ENCODE data around the gene GRB7.
"Not testable (repeated sequence)": the region's sequence is repeated elsewhere in the genome, so short reads cannot be mapped to it uniquely, and the experiment has no call there.

GRB7 gene

DNA sequence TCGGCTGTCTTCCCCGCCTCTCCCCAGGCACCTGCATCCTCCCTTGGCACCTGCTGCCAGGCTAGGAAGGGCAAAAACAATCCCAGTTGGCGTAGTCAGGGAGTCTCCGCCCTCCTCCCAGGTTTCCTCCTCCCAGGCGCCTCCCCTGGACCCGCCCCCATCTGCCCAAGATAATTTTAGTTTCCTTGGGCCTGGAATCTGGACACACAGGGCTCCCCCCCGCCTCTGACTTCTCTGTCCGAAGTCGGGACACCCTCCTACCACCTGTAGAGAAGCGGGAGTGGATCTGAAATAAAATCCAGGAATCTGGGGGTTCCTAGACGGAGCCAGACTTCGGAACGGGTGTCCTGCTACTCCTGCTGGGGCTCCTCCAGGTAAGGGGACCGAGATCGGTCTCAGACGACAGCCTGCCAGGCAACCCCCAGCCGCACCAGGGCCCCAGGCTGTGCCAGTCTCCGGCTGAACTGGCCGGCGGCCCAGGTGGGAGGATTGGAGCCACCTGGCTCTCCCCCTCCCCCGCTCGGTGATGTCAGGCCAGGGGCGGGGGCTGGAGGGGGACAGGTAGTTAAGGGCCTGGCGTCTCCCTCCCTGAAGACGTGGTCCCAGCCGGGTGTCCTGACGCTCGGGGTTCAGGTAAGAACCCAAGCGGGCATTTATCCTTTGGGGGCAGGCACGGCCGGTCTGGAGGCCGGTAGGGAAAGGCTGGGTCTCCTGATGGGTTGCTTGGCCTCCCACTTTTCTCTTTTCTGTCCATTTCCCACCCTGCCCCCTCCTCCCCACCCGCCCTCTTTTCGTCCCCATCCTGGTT, at the start of gene GRB7:
TSS of gene GRB7 (plus strand) at position 179 of the 808 bp plus-strand sequence. CDS start 4,364 bp downstream, outside the sequence.
- peak within 1 kb of the TSS; percentile 90 for H3K4me3 ChIP-seq (ENCODE audit: low read depth, low read length)
- no peaks in the 10 kb centered on the region for H3K27me3 ChIP-seq (ENCODE audit: control insufficient read depth, insufficient read depth, low read length)
- peaks cover 18% of the 10 kb centered on the region for H3K4me1 ChIP-seq (ENCODE audit: control insufficient read depth, insufficient read depth, low read length)
- peak within 1 kb of the TSS; percentile 93 for H3K27ac ChIP-seq (ENCODE audit: low read depth, low read length)
- H3K9me3 ChIP-seq (ENCODE audit: control insufficient read depth, insufficient read depth, low read length) = no peaks in the 10 kb centered on the region
- H3K9ac ChIP-seq (ENCODE audit: low read depth, low read length) = peak within 1 kb of the TSS; percentile 84
- H3K36me3 ChIP-seq (ENCODE audit: control insufficient read depth, insufficient read depth, low read length) = peaks cover 10% of the 10 kb centered on the region

DNA sequence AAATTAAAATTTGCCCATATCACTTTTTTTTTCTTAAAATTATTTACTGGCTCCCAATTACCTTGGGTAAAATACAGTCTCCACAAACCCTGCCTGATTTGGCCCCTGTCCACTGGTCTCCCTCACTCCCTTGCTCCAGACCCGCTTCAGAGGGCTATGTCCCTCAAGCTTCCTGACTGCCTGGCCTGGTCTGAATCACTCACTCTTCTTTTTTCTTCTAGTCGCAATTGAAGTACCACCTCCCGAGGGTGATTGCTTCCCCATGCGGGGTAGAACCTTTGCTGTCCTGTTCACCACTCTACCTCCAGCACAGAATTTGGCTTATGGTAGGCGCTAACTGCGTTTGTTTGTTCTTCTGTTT, 49.3 kb upstream of the GRB7 start:
- Histone ChIP-seq H3K27me3 (ENCODE audit: control insufficient read depth, insufficient read depth, low read length) (no peaks in the 10 kb centered on the region), H3K4me1 (ENCODE audit: control insufficient read depth, insufficient read depth, low read length) (peaks cover 31% of the 10 kb centered on the region), H3K4me3 (ENCODE audit: low read depth, low read length) (peak overlapping the region; percentile 92), H3K36me3 (ENCODE audit: control insufficient read depth, insufficient read depth, low read length) (peaks cover 16% of the 10 kb centered on the region), H3K27ac (ENCODE audit: low read depth, low read length) (peak overlapping the region; percentile 100), H3K9me3 (ENCODE audit: control insufficient read depth, insufficient read depth, low read length) (no peaks in the 10 kb centered on the region), H3K9ac (ENCODE audit: low read depth, low read length) (peak overlapping the region; percentile 81)

DNA sequence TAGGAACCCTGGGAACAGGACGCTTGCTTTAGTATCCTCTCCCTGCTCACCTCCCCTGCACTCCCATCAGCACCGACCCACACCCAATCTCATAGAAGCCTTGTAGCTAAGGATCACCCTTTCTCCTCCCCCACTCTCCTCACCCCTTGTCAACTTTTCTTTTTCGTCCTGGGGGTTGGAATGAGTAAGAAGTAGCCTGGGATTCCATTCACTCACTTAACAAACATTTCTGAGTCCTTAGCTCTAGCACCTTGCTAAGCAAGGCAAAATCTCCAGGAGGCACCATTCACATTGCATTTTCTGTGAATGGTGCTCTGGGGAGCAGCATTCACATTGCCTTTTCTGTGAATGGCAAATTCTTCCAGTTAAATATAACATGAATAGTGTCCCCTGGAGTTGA, 48.8 kb upstream of the GRB7 start:
- Histone ChIP-seq H3K27ac (ENCODE audit: low read depth, low read length) (peak overlapping the region; percentile 100), H3K36me3 (ENCODE audit: control insufficient read depth, insufficient read depth, low read length) (peaks cover 14% of the 10 kb centered on the region), H3K4me1 (ENCODE audit: control insufficient read depth, insufficient read depth, low read length) (peaks cover 31% of the 10 kb centered on the region), H3K9ac (ENCODE audit: low read depth, low read length) (peak overlapping the region; percentile 81), H3K27me3 (ENCODE audit: control insufficient read depth, insufficient read depth, low read length) (no peaks in the 10 kb centered on the region), H3K4me3 (ENCODE audit: low read depth, low read length) (peak overlapping the region; percentile 92), H3K9me3 (ENCODE audit: control insufficient read depth, insufficient read depth, low read length) (no peaks in the 10 kb centered on the region)

DNA sequence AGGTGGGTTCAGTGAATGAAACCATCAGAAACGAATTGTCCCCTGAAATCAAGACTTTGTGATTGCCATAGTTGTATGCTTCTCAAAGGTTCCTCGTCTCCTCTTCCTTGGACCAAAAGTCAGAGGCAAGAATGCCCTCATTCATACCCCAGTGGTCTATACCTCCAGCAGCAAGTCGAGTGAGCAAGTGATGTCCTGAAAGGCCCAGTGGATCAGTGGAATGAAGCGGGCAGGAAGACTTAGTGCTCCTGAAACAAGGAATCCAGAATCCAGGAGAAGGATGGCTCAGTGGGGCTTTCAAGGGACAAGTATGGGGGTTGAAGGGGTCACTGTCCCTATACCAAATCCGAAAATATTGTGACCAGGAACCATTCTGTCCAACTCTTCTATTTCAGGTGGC, 43.1 kb upstream of the GRB7 start:
- H3K36me3 ChIP-seq (ENCODE audit: control insufficient read depth, insufficient read depth, low read length) = 0 out of 2 replicates have a peak, but pooled peaks cover 2% of the 10 kb centered on the region
- peak overlapping the region; percentile 94 for H3K27ac ChIP-seq (ENCODE audit: low read depth, low read length)
- H3K4me3 ChIP-seq (ENCODE audit: low read depth, low read length) = no peak overlapping the region
- no peak overlapping the region for H3K9ac ChIP-seq (ENCODE audit: low read depth, low read length)
- H3K27me3 ChIP-seq (ENCODE audit: control insufficient read depth, insufficient read depth, low read length) = no peaks in the 10 kb centered on the region
- H3K4me1 ChIP-seq (ENCODE audit: control insufficient read depth, insufficient read depth, low read length) = peaks cover 51% of the 10 kb centered on the region
- H3K9me3 ChIP-seq (ENCODE audit: control insufficient read depth, insufficient read depth, low read length) = no peaks in the 10 kb centered on the region

DNA sequence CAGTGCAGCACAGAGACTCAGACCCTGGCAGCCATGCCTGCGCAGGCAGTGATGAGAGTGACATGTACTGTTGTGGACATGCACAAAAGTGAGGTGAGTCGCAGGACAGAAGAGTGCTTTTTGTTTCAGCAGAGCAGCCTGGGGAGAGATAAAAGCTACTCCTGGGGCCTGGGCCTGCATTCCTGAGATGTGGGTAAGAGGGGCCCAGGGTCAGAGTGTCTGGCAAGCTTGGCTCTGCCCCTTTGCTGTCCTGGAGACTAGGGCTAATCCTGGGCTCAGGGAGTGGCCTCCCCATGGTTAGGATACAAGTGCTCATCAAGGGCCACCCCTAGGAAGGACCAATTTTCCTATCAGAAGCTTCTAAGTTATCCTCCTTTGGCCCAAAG, 42.7 kb upstream of the GRB7 start:
- Histone ChIP-seq H3K27ac (ENCODE audit: low read depth, low read length) (peak overlapping the region; percentile 94), H3K4me3 (ENCODE audit: low read depth, low read length) (no peak overlapping the region), H3K36me3 (ENCODE audit: control insufficient read depth, insufficient read depth, low read length) (0 out of 2 replicates have a peak, but pooled peaks cover 2% of the 10 kb centered on the region), H3K4me1 (ENCODE audit: control insufficient read depth, insufficient read depth, low read length) (peaks cover 48% of the 10 kb centered on the region), H3K9me3 (ENCODE audit: control insufficient read depth, insufficient read depth, low read length) (no peaks in the 10 kb centered on the region), H3K9ac (ENCODE audit: low read depth, low read length) (no peak overlapping the region), H3K27me3 (ENCODE audit: control insufficient read depth, insufficient read depth, low read length) (no peaks in the 10 kb centered on the region)

DNA sequence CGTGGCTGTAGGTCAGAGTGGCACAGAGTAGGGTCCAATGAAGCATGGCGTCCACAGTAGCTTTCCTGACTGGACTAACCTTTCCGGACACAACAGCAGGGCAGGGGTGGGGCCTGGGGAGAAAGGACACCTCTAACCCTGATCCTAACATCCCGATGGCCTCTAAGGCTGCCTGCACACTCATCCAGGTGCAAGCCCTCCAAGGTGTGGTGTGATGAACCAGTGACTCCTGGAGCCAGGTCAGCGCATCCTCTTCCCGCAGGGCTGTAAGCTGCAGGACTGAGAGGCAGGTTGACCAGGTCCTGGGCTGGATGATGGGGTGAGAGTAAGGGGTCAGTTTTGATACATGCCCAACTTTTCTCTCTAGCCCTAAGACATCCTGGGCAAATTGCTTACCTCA, 41.0 kb upstream of the GRB7 start:
- Histone ChIP-seq H3K4me3 (ENCODE audit: low read depth, low read length) (no peak overlapping the region), H3K27me3 (ENCODE audit: control insufficient read depth, insufficient read depth, low read length) (no peaks in the 10 kb centered on the region), H3K36me3 (ENCODE audit: control insufficient read depth, insufficient read depth, low read length) (0 out of 2 replicates have a peak, but pooled peaks cover 2% of the 10 kb centered on the region), H3K9ac (ENCODE audit: low read depth, low read length) (no peak overlapping the region), H3K9me3 (ENCODE audit: control insufficient read depth, insufficient read depth, low read length) (no peaks in the 10 kb centered on the region), H3K4me1 (ENCODE audit: control insufficient read depth, insufficient read depth, low read length) (peaks cover 44% of the 10 kb centered on the region), H3K27ac (ENCODE audit: low read depth, low read length) (peak overlapping the region; percentile 94)

DNA sequence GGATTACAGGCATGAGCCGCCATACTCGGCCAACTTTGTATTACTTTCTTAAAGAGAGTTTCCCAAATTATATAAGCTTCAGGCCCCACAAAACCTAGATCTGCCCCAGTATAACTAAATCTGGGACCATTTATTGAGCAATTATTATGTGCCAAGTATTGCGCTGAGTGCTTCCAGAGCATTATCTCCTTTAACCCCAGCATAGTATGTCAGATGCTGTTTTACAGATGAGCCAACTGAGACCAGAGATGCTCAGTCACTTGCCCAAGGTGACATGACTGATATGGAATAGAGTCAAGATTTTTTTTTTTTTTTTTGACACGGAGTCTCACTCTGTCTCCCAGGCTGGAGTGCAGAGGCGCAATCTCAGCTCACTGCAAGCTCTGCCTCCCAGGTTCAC, 39.8 kb upstream of the GRB7 start:
- H3K36me3 ChIP-seq (ENCODE audit: control insufficient read depth, insufficient read depth, low read length) = peaks cover 9% of the 10 kb centered on the region; the same call in 1 of the 2 replicates
- no peaks in the 10 kb centered on the region for H3K9me3 ChIP-seq (ENCODE audit: control insufficient read depth, insufficient read depth, low read length)
- peaks cover 56% of the 10 kb centered on the region for H3K4me1 ChIP-seq (ENCODE audit: control insufficient read depth, insufficient read depth, low read length)
- H3K27me3 ChIP-seq (ENCODE audit: control insufficient read depth, insufficient read depth, low read length) = no peaks in the 10 kb centered on the region
- no peak overlapping the region for H3K27ac ChIP-seq (ENCODE audit: low read depth, low read length)
- H3K4me3 ChIP-seq (ENCODE audit: low read depth, low read length) = no peak overlapping the region
- no peak overlapping the region for H3K9ac ChIP-seq (ENCODE audit: low read depth, low read length)

DNA sequence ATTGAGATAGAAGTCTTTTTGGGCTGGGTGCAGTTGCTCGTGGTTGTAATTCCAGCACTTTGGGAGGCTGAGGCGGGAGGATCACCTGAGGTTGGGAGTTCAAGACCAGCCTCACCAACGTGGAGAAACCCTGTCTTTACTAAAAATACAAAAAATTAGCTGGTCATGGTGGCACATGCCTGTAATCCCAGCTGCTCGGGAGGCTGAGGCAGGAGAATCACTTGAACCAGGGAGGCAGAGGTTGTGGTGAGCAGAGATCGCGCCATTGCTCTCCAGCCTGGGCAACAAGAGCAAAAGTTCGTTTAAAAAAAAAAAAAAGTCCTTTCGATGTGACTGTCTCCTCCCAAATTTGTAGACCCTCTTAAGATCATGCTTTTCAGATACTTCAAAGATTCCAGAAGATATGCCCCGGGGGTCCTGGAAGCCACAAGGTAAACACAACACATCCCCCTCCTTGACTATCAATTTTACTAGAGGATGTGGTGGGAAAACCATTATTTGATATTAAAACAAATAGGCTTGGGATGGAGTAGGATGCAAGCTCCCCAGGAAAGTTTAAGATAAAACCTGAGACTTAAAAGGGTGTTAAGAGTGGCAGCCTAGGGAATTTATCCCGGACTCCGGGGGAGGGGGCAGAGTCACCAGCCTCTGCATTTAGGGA, 38.5 kb upstream of the GRB7 start:
- Histone ChIP-seq H3K4me1 (ENCODE audit: control insufficient read depth, insufficient read depth, low read length) (peaks cover 69% of the 10 kb centered on the region), H3K27ac (ENCODE audit: low read depth, low read length) (peak overlapping the region; percentile 88)

DNA sequence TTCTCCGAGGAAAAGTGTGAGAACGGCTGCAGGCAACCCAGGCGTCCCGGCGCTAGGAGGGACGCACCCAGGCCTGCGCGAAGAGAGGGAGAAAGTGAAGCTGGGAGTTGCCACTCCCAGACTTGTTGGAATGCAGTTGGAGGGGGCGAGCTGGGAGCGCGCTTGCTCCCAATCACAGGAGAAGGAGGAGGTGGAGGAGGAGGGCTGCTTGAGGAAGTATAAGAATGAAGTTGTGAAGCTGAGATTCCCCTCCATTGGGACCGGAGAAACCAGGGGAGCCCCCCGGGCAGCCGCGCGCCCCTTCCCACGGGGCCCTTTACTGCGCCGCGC, 38.0 kb upstream of the GRB7 start, which contains the start of gene ERBB2:
TSS of gene ERBB2 (plus strand) at position 247 of the 330 bp plus-strand sequence. CDS start 175 bp downstream, outside the sequence.
- Histone ChIP-seq H3K27me3 (ENCODE audit: control insufficient read depth, insufficient read depth, low read length) (no peaks in the 10 kb centered on the region), H3K36me3 (ENCODE audit: control insufficient read depth, insufficient read depth, low read length) (peaks cover 19% of the 10 kb centered on the region; the same call in 1 of the 2 replicates), H3K4me3 (ENCODE audit: low read depth, low read length) (peak within 1 kb of the TSS; percentile 80), H3K9ac (ENCODE audit: low read depth, low read length) (peak within 1 kb of the TSS; percentile 78), H3K4me1 (ENCODE audit: control insufficient read depth, insufficient read depth, low read length) (peaks cover 70% of the 10 kb centered on the region), H3K9me3 (ENCODE audit: control insufficient read depth, insufficient read depth, low read length) (no peaks in the 10 kb centered on the region), H3K27ac (ENCODE audit: low read depth, low read length) (peak within 1 kb of the TSS; percentile 88)

More for the DNA sequence above, 38.5 kb upstream of the GRB7 start:
- not testable (repeated sequence) for H3K9me3 ChIP-seq (ENCODE audit: control insufficient read depth, insufficient read depth, low read length); H3K27me3 ChIP-seq (ENCODE audit: control insufficient read depth, insufficient read depth, low read length)
- H3K4me3 ChIP-seq (ENCODE audit: low read depth, low read length) = peak overlapping the region; percentile 80
- H3K9ac ChIP-seq (ENCODE audit: low read depth, low read length) = peak overlapping the region; percentile 78; the same call in 1 of the 2 replicates
- H3K36me3 ChIP-seq (ENCODE audit: control insufficient read depth, insufficient read depth, low read length) = peaks cover 19% of the 10 kb centered on the region; the same call in 1 of the 2 replicates

DNA sequence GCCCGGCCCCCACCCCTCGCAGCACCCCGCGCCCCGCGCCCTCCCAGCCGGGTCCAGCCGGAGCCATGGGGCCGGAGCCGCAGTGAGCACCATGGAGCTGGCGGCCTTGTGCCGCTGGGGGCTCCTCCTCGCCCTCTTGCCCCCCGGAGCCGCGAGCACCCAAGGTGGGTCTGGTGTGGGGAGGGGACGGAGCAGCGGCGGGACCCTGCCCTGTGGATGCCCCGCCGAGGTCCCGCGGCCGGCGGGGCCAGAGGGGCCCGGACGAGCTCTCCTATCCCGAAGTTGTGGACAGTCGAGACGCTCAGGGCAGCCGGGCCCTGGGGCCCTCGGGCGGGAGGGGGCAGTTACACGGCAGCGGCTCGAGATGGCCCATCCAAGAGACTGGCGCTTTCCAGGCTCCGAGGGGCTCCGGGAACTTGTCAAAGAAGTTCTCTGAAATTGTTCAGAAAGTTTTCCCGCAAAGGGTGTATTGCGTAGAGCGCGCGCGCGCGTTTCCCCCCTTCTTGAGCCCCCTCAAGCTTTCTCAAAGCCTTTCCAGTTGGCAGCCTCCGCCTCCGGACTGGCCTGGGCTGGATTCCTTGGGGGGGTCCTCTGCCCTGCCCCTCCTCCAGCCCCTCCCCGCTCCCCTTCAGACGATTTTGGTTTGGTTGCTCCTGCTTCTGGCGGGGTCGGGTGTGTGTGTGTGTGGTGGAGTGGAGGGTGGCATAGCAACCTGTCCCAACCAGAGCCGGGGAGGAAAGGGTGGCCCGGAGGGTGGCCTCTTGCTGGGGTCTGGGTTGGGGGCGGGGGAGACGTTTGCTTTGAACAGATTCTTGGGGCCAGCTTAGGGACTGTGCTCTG, 37.4 kb upstream of the GRB7 start:
- Histone ChIP-seq H3K4me1 (ENCODE audit: control insufficient read depth, insufficient read depth, low read length) (peaks cover 70% of the 10 kb centered on the region), H3K27me3 (ENCODE audit: control insufficient read depth, insufficient read depth, low read length) (no peaks in the 10 kb centered on the region), H3K4me3 (ENCODE audit: low read depth, low read length) (peak overlapping the region; percentile 80), H3K9ac (ENCODE audit: low read depth, low read length) (peak overlapping the region; percentile 78), H3K9me3 (ENCODE audit: control insufficient read depth, insufficient read depth, low read length) (no peaks in the 10 kb centered on the region), H3K36me3 (ENCODE audit: control insufficient read depth, insufficient read depth, low read length) (peaks cover 17% of the 10 kb centered on the region; the same call in 1 of the 2 replicates), H3K27ac (ENCODE audit: low read depth, low read length) (peak overlapping the region; percentile 88)

Measured in HUES48 (cell line).